ENCODE results near the gene ACADM. TPM values are rescaled to one million over a fixed set of nuclear protein-coding genes. Genes with fewer than 3 reads are reported as not detected.

Gene ACADM
- total RNA-seq, 1 experiment from 2014 or later: 48.7 TPM

- Histone ChIP-seq H4K20me1 (ENCODE audit: insufficient read depth) (peaks cover 23% of the 10 kb centered on the region), H3K9ac (ENCODE audit: low read length) (peak overlapping the region; percentile 78), H3K27ac (ENCODE audit: low read depth, low read length) (peak overlapping the region; percentile 97), H2AFZ (ENCODE audit: low read depth, low read length, poor library complexity, severe bottlenecking) (no peak overlapping the region), H3K36me3 (ENCODE audit: control insufficient read depth in 1 of 2, insufficient read depth in 2 of 2, low read length in 2 of 2) (peaks cover 20 to 40% of the 10 kb centered on the region in 2 experiments), H3K4me1 (ENCODE audit: control insufficient read depth in 1 of 2, insufficient read depth in 2 of 2, low read length in 2 of 2) (peaks cover 7 to 49% of the 10 kb centered on the region in 2 experiments; a peak in 3 of 4 replicates), H3K4me3 (replicated peaks in 1 of 2; ENCODE audit: low read depth in 1 of 2, low read length in 2 of 2) (peak overlapping the region; percentile 67 to 78), H3K9me2 (ENCODE audit: insufficient read depth) (no peaks in the 10 kb centered on the region), H3K27me3 (ENCODE audit: insufficient read depth, low read length) (no peaks in the 10 kb centered on the region), H3K9me3 (ENCODE audit: control insufficient read depth in 1 of 2, insufficient read depth in 1 of 2, low read depth in 1 of 2, low read length in 2 of 2) (no peaks in the 10 kb centered on the region), H3K79me2 (ENCODE audit: insufficient read depth, low read length) (peaks cover 44% of the 10 kb centered on the region), H3K4me2 (ENCODE audit: low read length) (peak overlapping the region; percentile 81)
- TSS peak; percentile 96 for BruUV-seq (replicated peaks)
- DNase-seq (ENCODE audit: low read depth, low spot score) (no peak), ATAC-seq (peak; percentile 50)
- TF ChIP-seq SIN3A (IDR thresholded peaks at IDR 0.05; ENCODE audit: low read depth) (peak; percentile 26; the same call in 1 of the 2 replicates), EGR1 (IDR thresholded peaks at IDR 0.05; ENCODE audit: low read depth) (no peak)
- ChIA-PET RAD21 (ENCODE audit: low non-redundant PET in 1 of 2, low total read pairs in 2 of 2, uncharacterized antibody in 2 of 2, unreplicated experiment in 2 of 2) (no interaction called here), POLR2A (interaction anchor here (0.6 to 2.3 kb wide), 17 partner anchors 9 to 112 kb away, joined by 3 to 20 read pairs (median 4); partner anchors contain the start of gene MSH4), CTCF (no interaction called here)
- intact Hi-C loops (cut with micrococcal nuclease): loop anchor here (1.0 to 5.0 kb wide), 2 partner anchors 61 to 153 kb away; partner anchors contain the start of gene ACADM
Observed at GRCh38 chr1:75785320-75785982, 60.9 kb downstream of the ACADM start.

GRCh38 chr1:75785983-75786853, 61.7 kb downstream of the ACADM start, which contains the start of gene RABGGTB:
TSS of gene RABGGTB (plus strand) at chr1:75786256. CDS start at chr1:75786272, 16 bp downstream.
- intact Hi-C loops (cut with micrococcal nuclease): loop anchor here (1.0 to 5.0 kb wide), 3 partner anchors 62 to 154 kb away; partner anchors contain the start of gene ACADM
- ChIA-PET POLR2A (interaction anchor here (0.6 to 2.3 kb wide), 16 partner anchors 9 to 82 kb away, joined by 3 to 20 read pairs (median 4); partner anchors contain the start of gene MSH4), RAD21 (ENCODE audit: low non-redundant PET in 1 of 2, low total read pairs in 2 of 2, uncharacterized antibody in 2 of 2, unreplicated experiment in 2 of 2) (no interaction called here), CTCF (no interaction called here)
- TSS peak; percentile 58 for BruUV-seq (replicated peaks)
- no peaks in the 10 kb centered on the region for H3K9me3 ChIP-seq (ENCODE audit: control insufficient read depth in 1 of 2, insufficient read depth in 1 of 2, low read depth in 1 of 2, low read length in 2 of 2)
- H3K36me3 ChIP-seq (ENCODE audit: control insufficient read depth in 1 of 2, insufficient read depth in 2 of 2, low read length in 2 of 2): peaks cover 24 to 47% of the 10 kb centered on the region in 2 experiments
- H3K79me2 ChIP-seq (ENCODE audit: insufficient read depth, low read length): peaks cover 52% of the 10 kb centered on the region
- ATAC-seq: peak; percentile 74
- no peaks in the 10 kb centered on the region for H3K9me2 ChIP-seq (ENCODE audit: insufficient read depth)
- peak within 1 kb of the TSS; percentile 67 to 78 for H3K4me3 ChIP-seq (replicated peaks in 1 of 2; ENCODE audit: low read depth in 1 of 2, low read length in 2 of 2)
- H3K27me3 ChIP-seq (ENCODE audit: insufficient read depth, low read length): no peaks in the 10 kb centered on the region
- H3K9ac ChIP-seq (ENCODE audit: low read length): peak within 1 kb of the TSS; percentile 78
- DNase-seq (ENCODE audit: low read depth, low spot score): peak; percentile 94
- H3K27ac ChIP-seq (ENCODE audit: low read depth, low read length): peak within 1 kb of the TSS; percentile 97
- no peak within 1 kb of the TSS for H2AFZ ChIP-seq (ENCODE audit: low read depth, low read length, poor library complexity, severe bottlenecking)
- H4K20me1 ChIP-seq (ENCODE audit: insufficient read depth): peaks cover 30% of the 10 kb centered on the region
- H3K4me1 ChIP-seq (ENCODE audit: control insufficient read depth in 1 of 2, insufficient read depth in 2 of 2, low read length in 2 of 2): peaks cover 7 to 49% of the 10 kb centered on the region in 2 experiments; a peak in 3 of 4 replicates
- H3K4me2 ChIP-seq (ENCODE audit: low read length): peak within 1 kb of the TSS; percentile 81
- TF ChIP-seq CEBPB (IDR thresholded peaks at IDR 0.05; ENCODE audit: low read depth): no peak
- TF ChIP-seq SIN3A (IDR thresholded peaks at IDR 0.05; ENCODE audit: low read depth): peak; percentile 98
- no peak for TF ChIP-seq CTCF (IDR thresholded peaks at IDR 0.05 in 2 of 3, conservative IDR thresholded peaks at IDR 0.05 in 1 of 3; ENCODE audit: borderline replicate concordance in 1 of 3, insufficient read depth in 1 of 3, low read depth in 2 of 3, low read length in 2 of 3)
- TF ChIP-seq ELF1 (IDR thresholded peaks at IDR 0.05; ENCODE audit: borderline replicate concordance, low read depth): peak; percentile 45; the same call in 1 of the 2 replicates
- no peak for TF ChIP-seq EZH2 (IDR thresholded peaks at IDR 0.05)
- peak; percentile 54 for TF ChIP-seq ZBTB33 (IDR thresholded peaks at IDR 0.05; ENCODE audit: extremely low read depth, insufficient replicate concordance, low read length)
- TF ChIP-seq RAD21 (IDR thresholded peaks at IDR 0.05; ENCODE audit: low read depth): no peak; the same call in 1 of the 2 replicates
- peak; percentile 100 for TF ChIP-seq MAX (IDR thresholded peaks at IDR 0.05)
- no peak for TF ChIP-seq SRF (IDR thresholded peaks at IDR 0.05; ENCODE audit: low read depth)

Data from HCT116 (cell line).